Colonic mucosa (tissue), 4 donors: ENCODE data around the gene TBX1. TPM values are rescaled to one million over a fixed set of nuclear protein-coding genes. Genes with fewer than 3 reads are reported as not detected.

ENCODE experiments used
- DNase-seq: peaks from one replicate; pipeline ENCODE4 v3.0.0-alpha.2; 2020
- H3K27ac ChIP-seq: fragments of 200-600 bp; one replicate; pipeline ENCODE4 v1.8.0; 2021
- H3K27me3 ChIP-seq: fragments of 200-600 bp; one replicate; pipeline ENCODE4 v1.8.0; 2021
- H3K36me3 ChIP-seq: fragments of 200-600 bp; one replicate; pipeline ENCODE4 v1.8.0; 2021
- H3K4me1 ChIP-seq: fragments of 200-600 bp; one replicate; pipeline ENCODE4 v1.8.0; 2021; ENCODE audit warnings: mild to moderate bottlenecking
- H3K4me3 ChIP-seq: fragments of 200-600 bp; one replicate; pipeline ENCODE4 v1.8.0; 2021
- H3K9ac ChIP-seq, 2 donors: one replicate each; pipeline ENCODE4 v1.7.0; 2013; ENCODE audit warnings: control low read depth in 2 of 2, low read depth in 2 of 2, low read length in 2 of 2
- H3K9me3 ChIP-seq: fragments of 200-600 bp; one replicate; pipeline ENCODE4 v1.8.0; 2021
- CTCF ChIP-seq: fragments of 200-600 bp; IDR thresholded peaks from one replicate; pipeline ENCODE4 v1.8.0; 2022; ENCODE audit warnings: antibody characterized with exemption, mild to moderate bottlenecking
- intact Hi-C: fragments of 100-400 bp; cut with DNase I; formaldehyde crosslinking; loops from one replicate; pipeline ENCODE4 v1.14.1; 2022
- total RNA-seq, 2 donors: library from RNA; stranded (reverse); fragmentation: NEBNext Ultra II Directional in 1 of 2; extraction: Animal tissue kit (Norgen Biotek cat#: 25700) in 1 of 2; gene quantifications; one replicate each; pipeline ENCODE4 v1.2.1, GENCODE V29; 2021
- donor health status: healthy.
- donor health status: DM: no; HTN: no; CAD: no.
- donor health status: DM: no; HTN: no; CAD: no.

Gene TBX1
- total RNA-seq, 2 donors from 2014 or later: 0.80 to 1.9 TPM

GRCh38 chr22:19785461-19786263 is 25.1 kb downstream of the TBX1 start:
- Histone ChIP-seq H3K36me3 (no peaks in the 10 kb centered on the region), H3K27me3 (no peaks in the 10 kb centered on the region), H3K9me3 (no peaks in the 10 kb centered on the region), H3K27ac (no peak overlapping the region), H3K9ac (no peak overlapping the region), H3K4me1 (no peaks in the 10 kb centered on the region), H3K4me3 (no peak overlapping the region)
- intact Hi-C loops: no loop called here
- no peak for DNase-seq
- no peak for TF ChIP-seq CTCF

- no peak overlapping the region for H3K4me3 ChIP-seq
- no peaks in the 10 kb centered on the region for H3K4me1 ChIP-seq
- H3K27me3 ChIP-seq: no peaks in the 10 kb centered on the region
- intact Hi-C loops: no loop called here
- H3K9ac ChIP-seq: no peak overlapping the region
- no peak for DNase-seq
- TF ChIP-seq CTCF: no peak
- no peak overlapping the region for H3K27ac ChIP-seq
- H3K36me3 ChIP-seq: no peaks in the 10 kb centered on the region
- no peaks in the 10 kb centered on the region for H3K9me3 ChIP-seq
These were observed 25.6 kb downstream of the TBX1 start for GRCh38 chr22:19786264-19786585.

GRCh38 chr22:19786959-19787848 is 26.6 kb downstream of the TBX1 start:
- H3K9me3 ChIP-seq: no peaks in the 10 kb centered on the region
- no peak overlapping the region for H3K4me3 ChIP-seq
- H3K4me1 ChIP-seq: no peaks in the 10 kb centered on the region
- H3K9ac ChIP-seq: no peak overlapping the region
- no peak overlapping the region for H3K27ac ChIP-seq
- no peak for DNase-seq
- H3K36me3 ChIP-seq: no peaks in the 10 kb centered on the region
- TF ChIP-seq CTCF: no peak
- no peaks in the 10 kb centered on the region for H3K27me3 ChIP-seq
- intact Hi-C loops: no loop called here

- H3K4me3 ChIP-seq: no peak overlapping the region
- intact Hi-C loops: no loop called here
- no peaks in the 10 kb centered on the region for H3K9me3 ChIP-seq
- DNase-seq: no peak
- TF ChIP-seq CTCF: no peak
- no peaks in the 10 kb centered on the region for H3K27me3 ChIP-seq
- H3K9ac ChIP-seq: no peak overlapping the region
- H3K36me3 ChIP-seq: no peaks in the 10 kb centered on the region
- H3K27ac ChIP-seq: no peak overlapping the region
- H3K4me1 ChIP-seq: no peaks in the 10 kb centered on the region
These were observed 27.2 kb downstream of the TBX1 start for GRCh38 chr22:19787849-19788141.

GRCh38 chr22:19788661-19789225 is 28.2 kb downstream of the TBX1 start:
- no peaks in the 10 kb centered on the region for H3K36me3 ChIP-seq
- no peaks in the 10 kb centered on the region for H3K9me3 ChIP-seq
- no peak overlapping the region for H3K9ac ChIP-seq
- intact Hi-C loops: no loop called here
- no peak for DNase-seq
- H3K27me3 ChIP-seq: no peaks in the 10 kb centered on the region
- no peak overlapping the region for H3K4me3 ChIP-seq
- no peaks in the 10 kb centered on the region for H3K4me1 ChIP-seq
- no peak overlapping the region for H3K27ac ChIP-seq
- TF ChIP-seq CTCF: no peak
